SIG-M5 treated with dmso at 0.1 percent for 504 hours (cell line): ENCODE data around the gene ATP10A.
"Not testable (repeated sequence)": the region's sequence is repeated elsewhere in the genome, so short reads cannot be mapped to it uniquely, and the experiment has no call there.

Experiments
- DNase-seq: peaks from one replicate; lab custom pipeline; 2025; ENCODE audit not compliant: unreplicated experiment; lab: John Stamatoyannopoulos, UW

ATP10A gene

DNA sequence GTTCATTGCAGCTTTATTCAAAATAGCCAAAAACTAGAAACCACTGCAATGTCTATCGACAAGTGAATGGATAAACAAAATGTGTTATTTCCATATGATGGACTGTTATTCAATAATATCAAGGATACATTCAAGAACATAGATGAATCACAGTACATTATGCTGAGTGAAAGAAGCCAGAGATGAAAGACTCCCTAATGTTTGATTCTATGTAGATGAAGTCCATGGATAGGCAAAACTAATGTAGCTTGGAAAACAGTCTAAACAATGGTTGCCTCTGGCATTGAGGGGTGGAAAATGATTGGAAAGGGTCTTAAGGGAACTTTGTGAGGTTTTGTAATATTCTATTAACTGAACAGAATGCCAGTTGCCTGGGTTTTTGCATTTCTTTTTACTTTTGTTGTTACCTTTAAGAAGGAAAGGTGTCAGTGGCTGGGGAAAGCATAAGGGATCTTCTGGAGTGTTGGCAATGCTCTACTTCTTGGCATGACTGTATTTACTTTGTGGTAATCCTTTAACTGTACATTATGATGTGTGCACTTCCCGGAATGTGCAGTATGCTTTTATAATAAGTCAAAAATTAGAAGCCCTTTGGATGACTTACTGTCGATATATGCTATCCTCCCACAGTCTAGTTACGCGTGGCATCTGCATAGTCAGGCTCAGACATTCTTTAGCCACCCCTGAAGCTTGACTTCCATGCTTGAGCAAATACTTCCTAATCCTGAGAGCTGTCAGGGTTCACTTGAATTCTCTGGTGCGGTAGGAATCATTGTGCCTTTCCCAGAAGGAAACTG lies 20.5 kb upstream of the ATP10A start:
- no peak for DNase-seq

GRCh38 chr15:25882466-25882865 lies 19.3 kb upstream of the ATP10A start:
- DNase-seq = no peak

- DNase-seq = not testable (repeated sequence)
Measured at GRCh38 chr15:25880877-25881276, 17.8 kb upstream of the ATP10A start.

- DNase-seq = no peak
Measured at GRCh38 chr15:25880411-25880810, 17.3 kb upstream of the ATP10A start.

DNA sequence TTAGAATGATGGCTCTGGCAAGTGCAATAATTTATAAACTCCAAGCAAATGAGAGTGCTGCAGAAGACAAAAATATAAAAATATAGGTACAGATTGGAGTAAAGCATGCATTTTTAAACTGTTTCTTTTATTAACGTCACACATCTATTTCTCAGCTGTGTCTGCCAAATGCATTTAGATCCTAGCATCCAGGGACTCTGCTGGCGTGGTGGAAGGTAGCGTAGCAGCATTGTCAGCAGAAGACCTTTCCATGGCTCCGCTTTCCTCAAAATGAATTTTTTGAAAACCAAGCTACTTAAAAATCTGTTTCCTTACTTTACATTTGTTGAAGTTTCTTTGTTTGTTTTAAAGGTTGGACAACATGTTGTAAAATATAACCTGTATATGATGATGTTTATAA lies 16.3 kb upstream of the ATP10A start:
- no peak for DNase-seq

- DNase-seq = no peak
Measured at GRCh38 chr15:25877681-25878080, 14.6 kb upstream of the ATP10A start.

GRCh38 chr15:25876231-25877140 lies 13.4 kb upstream of the ATP10A start:
- no peak for DNase-seq

DNA sequence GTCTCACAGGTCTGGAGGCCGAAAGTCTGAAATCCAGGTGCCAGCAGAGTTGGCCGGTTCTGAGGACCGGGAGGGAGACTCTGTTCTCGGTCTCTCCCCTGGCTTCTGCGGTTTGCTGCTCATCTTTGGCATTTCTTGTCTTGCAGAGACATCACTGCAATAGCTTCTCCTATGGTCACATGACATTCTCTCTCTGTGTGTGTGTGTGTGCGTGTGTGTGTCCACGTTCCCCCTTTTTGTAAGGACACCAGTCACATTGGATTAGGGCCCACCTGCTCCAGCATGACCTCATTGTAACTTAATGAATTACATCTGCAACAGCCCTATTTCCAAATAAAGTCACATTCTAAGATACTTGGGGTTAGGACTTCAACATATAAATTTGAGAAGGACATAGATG lies 12.4 kb upstream of the ATP10A start:
- no peak for DNase-seq

- DNase-seq = no peak
Measured at GRCh38 chr15:25874379-25874778, 11.3 kb upstream of the ATP10A start.

- DNase-seq = no peak
Measured at GRCh38 chr15:25871403-25871802, 8.3 kb upstream of the ATP10A start.

DNA sequence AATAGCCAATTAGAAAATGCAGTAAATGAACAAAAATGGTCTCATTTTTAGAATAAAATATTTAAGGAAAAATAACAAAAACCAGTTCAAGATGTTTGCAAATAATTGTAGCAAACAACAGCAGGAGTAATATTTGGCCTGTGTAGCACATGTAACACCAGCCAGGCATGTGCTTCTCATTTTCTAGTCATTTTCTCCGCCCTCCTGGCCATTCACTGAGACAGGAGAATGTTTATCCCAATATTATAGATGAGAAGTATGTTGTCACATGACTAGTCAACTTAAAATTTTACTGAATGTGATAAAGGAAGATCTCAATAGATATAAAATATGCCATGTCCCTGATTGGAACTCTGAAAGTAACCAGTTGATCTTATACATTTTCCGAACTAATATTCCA lies 7.8 kb upstream of the ATP10A start:
- no peak for DNase-seq

DNA sequence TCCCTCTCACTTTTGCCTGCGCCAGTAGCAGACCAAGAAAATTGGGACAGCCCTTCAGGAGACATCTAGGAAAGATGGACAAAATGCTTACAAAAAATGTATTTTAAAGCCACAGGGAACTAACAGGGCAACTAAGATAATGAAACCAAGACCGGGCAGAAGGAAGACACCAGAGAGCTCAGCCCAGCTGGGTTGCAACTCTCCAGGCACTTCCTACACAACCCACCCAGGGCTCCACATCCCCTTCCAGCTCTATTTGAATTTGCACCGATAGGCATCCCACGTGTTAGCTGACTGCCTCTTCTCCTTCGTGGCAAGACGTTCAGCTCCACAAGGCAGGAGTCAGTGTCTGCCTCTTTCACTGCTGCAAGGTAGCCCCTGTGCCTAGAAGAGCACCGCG lies 6.6 kb upstream of the ATP10A start:
- no peak for DNase-seq

- DNase-seq = no peak
Measured at GRCh38 chr15:25866874-25867273, 3.7 kb upstream of the ATP10A start.

DNA sequence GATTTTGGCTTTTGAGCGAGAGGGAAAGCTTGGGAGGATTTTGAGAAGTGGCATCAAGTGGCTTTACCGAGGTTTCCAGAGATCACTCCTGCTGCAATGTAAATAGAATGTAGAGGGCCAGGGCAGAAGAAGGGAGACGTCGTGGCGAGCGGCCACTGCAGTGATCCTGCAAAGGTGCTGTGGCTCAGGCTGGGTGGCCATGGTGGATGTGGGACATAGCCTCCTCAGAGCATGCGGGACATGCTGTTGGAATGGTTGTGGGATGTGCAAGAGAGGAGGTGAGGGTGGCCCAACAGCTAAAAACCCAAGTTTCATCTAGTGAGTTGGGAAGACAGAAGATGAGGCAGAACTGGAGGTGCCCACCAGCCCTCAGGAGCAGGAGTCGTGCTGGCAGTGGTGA lies 3.1 kb upstream of the ATP10A start:
- no peak for DNase-seq

GRCh38 chr15:25864966-25865365 lies 1.8 kb upstream of the ATP10A start:
- DNase-seq = no peak

- DNase-seq = no peak
Measured at GRCh38 chr15:25863968-25864580, 947 bp upstream of the ATP10A start.

GRCh38 chr15:25862472-25863110 lies 536 bp downstream of the ATP10A start:
- DNase-seq = no peak

GRCh38 chr15:25862071-25862471 lies 1.1 kb downstream of the ATP10A start:
- no peak for DNase-seq

- DNase-seq = no peak
Measured at GRCh38 chr15:25860885-25861866, 2.0 kb downstream of the ATP10A start.
